Heart right ventricle (tissue), 16 donors: ENCODE data around the gene PTPRG. TPM values are rescaled to one million over a fixed set of nuclear protein-coding genes. Genes with fewer than 3 reads are reported as not detected.

Source experiments
- ATAC-seq, 8 donors: fragments of 200-7000 bp; cut with Tn5 transposase; one replicate each; pipeline ENCODE4 v1.9.1; 2020; ENCODE audit warnings: mild to moderate bottlenecking in 8 of 8, moderate library complexity in 8 of 8, moderate number of reproducible peaks in 1 of 8
- DNase-seq, 2 donors: peaks; one replicate each; pipeline ENCODE4 v3.0.0-alpha.2; 2020
- H3K27ac ChIP-seq, 10 donors: fragments of 200-600 bp; sonication (generic) in 2 of 10; one replicate each; pipeline versions ENCODE4 v1.5.0 to v1.8.0; 2020 to 2022; ENCODE audit warnings: mild to moderate bottlenecking in 3 of 10
- H3K27me3 ChIP-seq, 7 donors: fragments of 200-600 bp; one replicate each; pipeline ENCODE4 v1.8.0; 2021 to 2022; ENCODE audit warnings: mild to moderate bottlenecking in 2 of 7
- H3K36me3 ChIP-seq, 9 donors: fragments of 200-600 bp; sonication (generic) in 1 of 9; one replicate each; pipeline versions ENCODE4 v1.5.0 to v1.8.0; 2020 to 2022; ENCODE audit warnings: mild to moderate bottlenecking in 2 of 9
- H3K4me1 ChIP-seq, 9 donors: fragments of 200-600 bp; sonication (generic) in 1 of 9; one replicate each; pipeline versions ENCODE4 v1.5.0 to v1.8.0; 2020 to 2022; ENCODE audit warnings: mild to moderate bottlenecking in 4 of 9
- H3K4me3 ChIP-seq, 10 donors: fragments of 200-600 bp; sonication (generic) in 2 of 10; one replicate each; pipeline versions ENCODE4 v1.5.0 to v1.8.0; 2020 to 2022; ENCODE audit warnings: mild to moderate bottlenecking in 7 of 10, moderate library complexity in 2 of 10
- H3K9me3 ChIP-seq, 11 donors: fragments of 200-600 bp in 10 of 11; sonication (generic) in 2 of 11; one replicate each; pipeline versions ENCODE4 v1.5.0 to v1.8.0; 2013 to 2022; ENCODE audit warnings: mild to moderate bottlenecking in 2 of 11, control low read depth in 1 of 11, moderate library complexity in 1 of 11
- CTCF ChIP-seq, 9 donors: fragments of 200-600 bp; sonication (generic) in 2 of 9; IDR thresholded peaks; one replicate each; pipeline versions ENCODE4 v1.5.0 to v1.8.0; 2021 to 2022; ENCODE audit warnings: antibody characterized with exemption in 9 of 9, mild to moderate bottlenecking in 5 of 9, moderate library complexity in 1 of 9
- WGBS, 2 donors: extraction: QIAGEN DNeasy Blood & Tissue Kit; methylation state at CpG; one replicate each; pipeline ENCODE4 v1.1.7; 2013; ENCODE audit warnings: inconsistent platforms in 1 of 2; 5-methylcytosine and 5-hydroxymethylcytosine counted together
- intact Hi-C, 10 donors: fragments of 100-400 bp; cut with DNase I; formaldehyde crosslinking; loops; one replicate each; pipeline versions ENCODE4 v1.11.1 to v1.14.2; 2022
- polyA plus RNA-seq, 2 donors: library from polyadenylated mRNA; stranded (reverse); fragments of 200-250 nt; gene quantifications; one replicate each; pipeline ENCODE4 v1.2.3, GENCODE V29; 2013
- total RNA-seq, 10 donors: library from RNA; stranded (reverse); fragmentation: NEBNext Ultra II Directional in 3 of 10; extraction: Animal tissue kit (Norgen Biotek cat#: 25700) in 3 of 10; gene quantifications; one replicate each; pipeline versions ENCODE4 v1.2.1 to v1.2.4, GENCODE V29; 2021 to 2023
- donor health status: Arrhythmogenic right ventricular cardiomyopathy.
- donor health status: ischemic (EF 13 %, LVEDD 7.1; RV severe dilation, severe dysfunction).
- donor health status: healthy with polysubstance abuse.
- donor health status: DM: no; HTN: yes; CAD: no.
- donor health status: DM: no; HTN: no; CAD: no.
- donor health status: ischemic (EF 25% LVEDD 6.9; RV normal size, moderate dysfunction).
- donor health status: ischemic (EF 25% LVEDD 5.7; RV mildly dilated, moderate dysfunction).
- donor health status: healthy.
- donor health status: DM: yes; HTN: yes; CAD: no.
- donor health status: Ischemic cardiomyopathy.
- donor health status: ischemic (EF 35%, LVEDD 5.7; RV mildly dilated, moderate dysfunction).
- donor health status: nonischemic (EF 11% LVEDD 7.7; RV severe dilation, severe dysfunction).
- donor health status: DM: yes; HTN: yes; CAD: no.
- donor health status: PGD.
- donor health status: ischemic (EF 29% LVEDD 5.4; RV normal size, mild dysfunction).
- donor health status: nonischemic (EF 23%, LVEDD 6.1; RV moderate dilation, normal function).

The PTPRG gene
- total and polyA plus RNA-seq, 12 donors, result 10.1 to 38.3 (median 32.6) TPM

GRCh38 chr3:61618871-61619270 lies 57.5 kb downstream of the PTPRG start:
- intact Hi-C loops, result no loop called here
- Histone ChIP-seq H3K4me3 (no peak overlapping the region), H3K36me3 (peaks cover 0 to 9% (median 0%) of the 10 kb centered on the region in 9 donors), H3K27ac (no peak overlapping the region), H3K27me3 (no peaks in the 10 kb centered on the region), H3K9me3 (no peaks in the 10 kb centered on the region), H3K4me1 (peaks cover 0 to 30% (median 20%) of the 10 kb centered on the region in 9 donors)
- no peak for DNase-seq
- no peak for ATAC-seq
- no peak for TF ChIP-seq CTCF (IDR thresholded peaks at IDR 0.05)
- 90 to 96% methylated on average over 6 of the region's 6 CpGs for WGBS, 2 donors

GRCh38 chr3:61620073-61620472 lies 58.7 kb downstream of the PTPRG start:
- peaks cover 0 to 29% (median 20%) of the 10 kb centered on the region in 9 donors for H3K4me1 ChIP-seq

GRCh38 chr3:61624300-61624699 lies 62.9 kb downstream of the PTPRG start:
- H3K27me3 ChIP-seq, result no peaks in the 10 kb centered on the region
- H3K36me3 ChIP-seq, result peaks cover 0 to 22% (median 0%) of the 10 kb centered on the region in 9 donors
- ATAC-seq, result no peak
- no peak for DNase-seq
- peaks cover 3 to 28% (median 16%) of the 10 kb centered on the region in 9 donors for H3K4me1 ChIP-seq
- intact Hi-C loops, result no loop called here
- no peak overlapping the region for H3K27ac ChIP-seq
- TF ChIP-seq CTCF (IDR thresholded peaks at IDR 0.05), result no peak
- H3K4me3 ChIP-seq, result no peak overlapping the region
- H3K9me3 ChIP-seq, result no peaks in the 10 kb centered on the region
- WGBS, 2 donors, result 93 to 95% methylated on average over 2 of the region's 2 CpGs

More at GRCh38 chr3:61620073-61620472, 58.7 kb downstream of the PTPRG start:
- no peak for TF ChIP-seq CTCF (IDR thresholded peaks at IDR 0.05)
- intact Hi-C loops, result no loop called here
- H3K27ac ChIP-seq, result no peak overlapping the region
- no peaks in the 10 kb centered on the region for H3K9me3 ChIP-seq
- ATAC-seq (no peak), DNase-seq (no peak)
- H3K36me3 ChIP-seq, result peaks cover 0 to 20% (median 0%) of the 10 kb centered on the region in 9 donors
- no peaks in the 10 kb centered on the region for H3K27me3 ChIP-seq
- 71 to 90% methylated on average over 5 of the region's 5 CpGs for WGBS, 2 donors
- H3K4me3 ChIP-seq, result no peak overlapping the region

GRCh38 chr3:61625429-61625828 lies 64.1 kb downstream of the PTPRG start:
- 92 to 96% methylated on average over 7 of the region's 7 CpGs for WGBS, 2 donors
- Histone ChIP-seq H3K9me3 (no peaks in the 10 kb centered on the region), H3K27me3 (no peaks in the 10 kb centered on the region), H3K36me3 (peaks cover 0 to 22% (median 0%) of the 10 kb centered on the region in 9 donors), H3K4me1 (peaks cover 3 to 32% (median 24%) of the 10 kb centered on the region in 9 donors), H3K27ac (no peak overlapping the region), H3K4me3 (no peak overlapping the region)
- ATAC-seq, result no peak
- intact Hi-C loops, result no loop called here
- no peak for TF ChIP-seq CTCF (IDR thresholded peaks at IDR 0.05)
- no peak for DNase-seq
